Esophagus mucosa (tissue), 1 donor: ENCODE data around the gene OR2AK2. TPM values are rescaled to one million over a fixed set of nuclear protein-coding genes. Genes with fewer than 3 reads are reported as not detected.
A peak's percentile ranks its signal among the peaks of the same experiment; 100 is the strongest.

Source experiments
- ATAC-seq: fragments of 200-7000 bp; cut with Tn5 transposase; one replicate; pipeline ENCODE4 v1.9.1; 2020
- total RNA-seq: library from RNA; stranded (reverse); gene quantifications from one replicate; pipeline ENCODE4 v1.2.4, GENCODE V29; 2023
- donor health status: DM: yes; HTN: yes; CAD: no.

The OR2AK2 gene, protein sequence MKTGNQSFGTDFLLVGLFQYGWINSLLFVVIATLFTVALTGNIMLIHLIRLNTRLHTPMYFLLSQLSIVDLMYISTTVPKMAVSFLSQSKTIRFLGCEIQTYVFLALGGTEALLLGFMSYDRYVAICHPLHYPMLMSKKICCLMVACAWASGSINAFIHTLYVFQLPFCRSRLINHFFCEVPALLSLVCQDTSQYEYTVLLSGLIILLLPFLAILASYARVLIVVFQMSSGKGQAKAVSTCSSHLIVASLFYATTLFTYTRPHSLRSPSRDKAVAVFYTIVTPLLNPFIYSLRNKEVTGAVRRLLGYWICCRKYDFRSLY
- not detected for total RNA-seq

DNA sequence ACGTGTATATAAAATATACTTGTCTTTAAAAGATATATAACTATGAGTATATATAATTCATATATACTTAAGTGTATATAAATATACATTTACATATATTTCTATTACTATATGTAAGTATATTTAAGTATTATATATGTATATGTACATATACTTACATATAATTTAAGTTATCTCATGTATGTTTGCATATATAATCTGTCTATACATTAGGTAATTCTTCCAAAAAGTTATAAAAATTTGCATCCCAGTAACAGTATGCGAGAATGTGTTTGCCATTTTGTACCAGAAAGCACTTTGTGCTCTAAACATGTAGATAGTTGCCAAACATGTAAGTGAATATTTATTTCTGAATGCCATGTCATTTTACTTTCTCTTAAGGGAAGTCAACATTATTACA, at the start of gene OR2AK2:
TSS of gene OR2AK2 (plus strand) at position 301 of the 400 bp plus-strand sequence. CDS start 144 bp downstream, outside the sequence.
- ATAC-seq: no peak

DNA sequence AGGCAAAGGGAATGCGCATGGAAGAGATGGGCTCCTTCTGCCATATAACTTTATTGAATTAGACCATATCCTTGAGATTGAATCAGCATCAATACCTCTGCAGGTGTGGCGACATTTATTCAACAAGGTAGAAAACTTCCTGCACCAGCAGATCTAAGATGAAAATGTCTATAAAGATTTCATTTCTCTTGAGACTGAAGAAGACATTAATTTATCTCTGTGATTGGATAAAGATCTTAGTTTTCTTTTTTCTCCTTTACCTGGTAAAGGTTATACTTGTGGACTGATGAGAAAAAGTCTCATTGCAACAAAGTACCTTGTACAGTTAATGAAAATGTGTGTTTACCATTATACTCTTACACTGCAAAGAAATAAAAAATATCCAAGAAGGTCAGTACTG, 45.1 kb upstream of the OR2AK2 start, which contains the start of gene OR2T8:
TSS of gene OR2T8 (plus strand) at position 301 of the 400 bp plus-strand sequence. CDS start 766 bp downstream, outside the sequence.
- no peak for ATAC-seq

DNA sequence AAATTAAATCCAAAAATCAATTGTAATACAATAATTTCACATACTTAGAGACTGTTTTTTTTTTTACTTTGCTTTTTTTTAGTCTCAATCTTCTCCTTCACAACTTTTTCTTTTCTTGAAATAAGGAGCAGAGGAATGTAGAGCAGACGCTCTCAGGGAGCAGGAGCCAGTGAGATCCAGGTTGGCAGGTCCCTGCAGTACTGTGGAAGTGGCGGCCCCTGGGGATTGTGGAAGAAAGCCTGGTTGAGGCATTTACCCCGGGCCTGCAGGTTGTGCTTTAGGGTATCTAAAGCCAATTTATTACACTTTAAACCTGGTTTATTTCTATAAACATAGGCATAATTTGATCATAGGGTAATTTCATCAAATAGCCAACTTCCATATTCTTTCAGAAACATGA, 41.1 kb upstream of the OR2AK2 start:
- ATAC-seq: no peak

DNA sequence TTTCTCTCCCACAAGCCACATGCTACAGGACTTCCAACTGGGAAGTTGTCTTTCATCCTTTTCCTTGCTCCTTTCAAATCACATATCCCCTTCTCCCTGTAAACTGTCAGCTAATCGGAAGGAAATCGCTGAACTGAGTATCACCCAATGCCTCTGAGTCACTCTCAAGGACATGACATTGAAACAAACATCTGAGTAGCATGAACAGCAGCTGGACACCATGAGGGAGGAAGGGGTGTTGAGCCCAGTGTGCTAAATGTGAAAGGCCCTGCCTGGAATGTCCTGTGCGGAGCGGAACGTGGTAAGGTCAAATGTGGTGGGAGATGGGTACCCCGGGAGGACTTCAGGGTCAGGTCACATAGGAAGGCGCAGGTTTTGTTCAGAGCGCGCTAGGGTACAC, 40.2 kb upstream of the OR2AK2 start, which contains the start of gene OR2AJ1:
TSS of gene OR2AJ1 (plus strand) at position 22 of the 400 bp plus-strand sequence. CDS start 8,880 bp downstream, outside the sequence.
- ATAC-seq: no peak

DNA sequence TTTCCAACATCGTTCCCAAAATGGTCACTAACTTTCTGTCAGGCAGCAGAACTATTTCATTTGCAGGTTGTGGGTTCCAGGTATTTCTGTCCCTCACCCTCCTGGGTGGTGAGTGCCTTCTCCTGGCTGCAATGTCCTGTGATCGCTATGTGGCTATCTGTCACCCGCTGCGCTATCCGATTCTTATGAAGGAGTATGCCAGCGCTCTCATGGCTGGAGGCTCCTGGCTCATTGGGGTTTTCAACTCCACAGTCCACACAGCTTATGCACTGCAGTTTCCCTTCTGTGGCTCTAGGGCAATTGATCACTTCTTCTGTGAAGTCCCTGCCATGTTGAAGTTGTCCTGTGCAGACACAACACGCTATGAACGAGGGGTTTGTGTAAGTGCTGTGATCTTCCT, 31.0 kb upstream of the OR2AK2 start:
- ATAC-seq: no peak

DNA sequence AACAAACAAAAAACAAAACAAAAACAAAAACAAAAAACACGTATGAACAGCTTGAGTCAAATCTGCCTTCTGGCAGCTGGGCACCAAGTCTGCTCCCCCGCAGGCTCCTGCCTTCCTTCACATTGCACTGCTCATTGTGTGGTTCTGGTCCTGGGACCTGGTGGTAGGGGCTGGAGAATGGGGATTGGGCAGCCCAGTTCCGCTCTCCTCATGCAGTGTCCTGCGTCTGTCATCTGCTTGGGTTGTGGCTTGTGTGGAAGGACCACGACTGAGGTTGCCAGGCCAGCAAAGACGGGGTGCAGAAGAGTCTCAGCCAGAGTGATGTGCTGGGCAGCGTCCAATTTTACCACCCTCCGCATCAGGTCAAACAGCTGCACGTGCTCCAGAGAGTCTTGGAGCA, 29.3 kb upstream of the OR2AK2 start:
- no peak for ATAC-seq

DNA sequence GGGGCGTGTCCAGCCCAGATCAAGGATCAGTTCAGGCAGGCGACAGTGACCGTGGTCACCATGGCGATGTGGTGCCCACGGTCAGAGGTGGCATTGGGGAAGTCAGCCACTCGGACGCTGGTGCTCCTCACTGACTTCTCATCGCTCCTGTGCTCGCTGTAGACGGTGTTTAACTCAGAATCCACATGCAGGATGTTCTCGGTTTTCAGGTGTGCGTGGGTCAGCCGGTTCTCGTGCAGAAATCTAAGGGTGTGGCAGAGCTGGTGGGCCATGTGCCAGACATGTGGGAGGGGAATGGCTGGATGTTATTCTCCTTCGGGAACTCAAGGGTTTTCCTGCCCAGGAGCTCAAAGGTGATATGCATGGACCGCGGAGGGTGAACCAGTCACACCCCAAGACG, 28.6 kb upstream of the OR2AK2 start:
- no peak for ATAC-seq

DNA sequence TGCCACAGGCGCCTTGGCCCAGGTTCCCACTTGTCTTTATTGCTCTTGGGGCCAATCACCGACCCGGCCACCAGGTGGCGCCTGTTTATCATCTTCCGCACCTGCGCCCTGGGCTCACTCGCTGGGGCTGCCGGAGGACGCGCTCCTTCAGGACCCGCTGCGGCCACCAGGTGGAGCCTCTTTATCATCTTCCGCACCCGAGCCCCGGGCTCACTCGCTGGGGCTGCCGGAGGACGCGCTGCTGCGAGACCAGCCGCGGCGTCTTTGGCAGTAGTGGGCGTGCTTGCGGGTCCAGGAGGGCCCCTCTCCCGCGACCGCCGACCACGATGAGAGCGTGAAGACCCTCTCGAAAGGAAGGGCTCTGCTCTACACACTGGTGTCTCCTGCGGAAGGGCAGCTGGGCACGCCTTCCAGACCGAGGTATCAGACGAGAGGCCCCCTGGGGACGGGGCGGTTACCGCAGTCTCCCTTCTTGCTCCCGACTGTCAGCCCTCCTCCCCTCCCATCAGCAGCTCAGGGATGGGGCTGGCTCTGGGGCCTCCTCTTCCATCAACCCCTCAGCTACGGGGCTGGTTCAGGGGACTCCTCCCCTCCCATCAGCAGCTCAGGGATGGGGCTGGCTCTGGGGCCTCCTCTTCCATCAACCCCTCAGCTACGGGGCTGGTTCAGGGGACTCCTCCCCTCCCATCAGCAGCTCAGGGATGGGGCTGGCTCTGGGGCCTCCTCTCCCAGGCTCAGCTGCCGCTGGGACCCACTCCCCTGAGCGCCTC, 27.9 kb upstream of the OR2AK2 start:
- ATAC-seq: peak; percentile 84

DNA sequence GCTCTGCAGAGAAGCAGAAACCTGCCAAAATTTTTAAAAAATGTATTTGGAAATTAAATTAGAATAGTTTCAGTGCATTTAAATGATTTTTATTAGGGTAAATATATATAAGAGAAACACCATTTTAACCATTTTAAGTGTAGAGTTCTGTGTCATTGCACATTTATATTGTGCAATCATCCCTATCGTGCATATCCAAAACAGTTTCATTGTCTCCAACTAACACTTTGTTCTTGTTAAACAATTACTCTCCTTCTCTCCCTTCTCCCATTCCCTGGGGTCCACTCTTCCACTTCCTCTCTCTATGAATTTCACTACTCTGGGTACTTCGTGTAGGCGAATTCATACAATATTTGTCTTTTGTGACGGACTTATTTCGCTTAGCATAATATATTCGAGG, 22.4 kb upstream of the OR2AK2 start:
- no peak for ATAC-seq

DNA sequence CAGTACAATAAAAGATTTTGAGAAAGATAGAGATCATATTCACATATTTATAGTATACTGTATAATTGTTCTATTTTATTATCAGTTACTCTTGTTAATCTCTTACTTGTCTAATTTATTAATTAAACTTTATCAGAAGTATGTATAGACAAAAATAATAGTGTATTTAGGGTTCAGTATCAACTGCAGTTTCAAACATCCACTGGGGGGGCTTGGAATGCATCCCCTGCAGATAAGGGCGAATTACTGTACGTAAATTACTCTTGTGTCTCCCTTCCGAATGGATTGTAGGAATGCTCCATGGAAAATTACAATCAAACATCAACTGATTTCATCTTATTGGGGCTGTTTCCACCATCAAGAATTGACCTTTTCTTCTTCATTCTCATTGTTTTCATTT, 16.5 kb upstream of the OR2AK2 start, which contains the start of gene OR2L8:
TSS of gene OR2L8 (plus strand) at position 301 of the 400 bp plus-strand sequence. CDS start at position 301, 0 bp downstream.
- no peak for ATAC-seq

DNA sequence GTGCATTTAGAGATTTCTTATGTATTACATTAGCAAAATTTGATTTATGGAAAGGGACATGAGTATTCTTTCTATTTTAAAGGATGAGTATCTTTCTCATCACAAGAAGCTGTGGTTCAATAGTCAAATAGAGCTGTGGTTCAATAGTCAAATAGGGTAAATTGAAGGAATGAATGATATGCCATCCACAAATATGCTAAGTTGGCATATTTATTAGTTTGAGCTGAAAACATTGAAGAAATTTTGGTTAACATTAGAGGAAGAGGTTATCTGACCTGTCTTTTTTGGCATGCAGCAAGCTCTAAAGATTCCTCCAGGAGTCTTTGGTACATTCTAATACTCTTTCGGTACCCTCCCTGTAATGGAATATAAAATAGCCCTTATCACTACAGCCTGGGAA, 11.6 kb upstream of the OR2AK2 start:
- no peak for ATAC-seq

DNA sequence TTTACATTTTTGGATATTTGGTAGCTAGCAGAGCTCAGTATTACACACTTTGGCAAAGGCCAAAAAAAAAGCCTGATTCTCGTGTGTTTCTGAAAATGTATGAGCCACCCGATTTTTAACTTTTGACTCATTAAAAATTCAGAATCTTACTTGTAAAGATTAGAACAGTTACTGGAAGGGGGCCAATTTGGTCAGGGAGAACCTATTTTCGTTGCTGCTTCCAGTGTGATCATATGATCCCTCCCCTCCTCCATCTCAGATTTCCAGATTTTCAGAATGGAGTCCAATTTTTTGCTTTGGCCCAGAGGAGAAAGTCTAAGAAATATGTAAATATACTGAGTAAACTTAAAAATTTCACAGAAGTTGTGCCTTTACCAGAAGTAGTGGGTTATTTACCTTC, 3.2 kb upstream of the OR2AK2 start:
- no peak for ATAC-seq

DNA sequence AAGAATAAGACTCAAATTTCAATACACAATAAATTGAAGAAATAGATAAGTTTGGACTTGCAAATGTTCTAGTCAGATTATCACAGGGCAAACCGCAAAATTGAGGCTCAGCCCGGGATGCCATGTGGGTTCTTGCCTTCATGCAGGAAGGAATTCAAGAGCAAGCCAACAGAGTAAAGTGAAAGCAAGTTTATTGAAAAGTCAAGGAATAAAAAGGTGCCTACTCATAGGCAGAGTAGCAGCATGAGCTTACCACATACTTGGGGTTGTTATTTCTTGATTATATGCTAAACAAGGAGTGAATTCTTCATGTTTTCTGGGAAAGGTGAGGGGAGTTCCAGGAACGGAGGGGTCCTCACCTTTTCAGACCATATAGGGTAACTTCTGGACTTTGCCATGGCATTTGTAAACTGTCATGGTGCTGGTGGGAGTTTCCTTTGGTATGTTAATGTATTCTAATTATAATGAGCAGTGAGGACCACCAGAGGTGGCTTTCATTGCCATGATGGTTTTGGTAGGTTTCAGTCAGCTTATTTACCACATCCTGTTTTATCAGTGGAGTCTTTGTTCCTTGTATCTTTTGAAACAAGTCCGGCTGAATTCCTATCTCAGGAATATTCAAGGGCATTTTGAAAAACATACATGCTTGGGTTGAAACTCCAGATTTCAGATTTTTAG, 2.0 kb upstream of the OR2AK2 start:
- ATAC-seq: no peak

DNA sequence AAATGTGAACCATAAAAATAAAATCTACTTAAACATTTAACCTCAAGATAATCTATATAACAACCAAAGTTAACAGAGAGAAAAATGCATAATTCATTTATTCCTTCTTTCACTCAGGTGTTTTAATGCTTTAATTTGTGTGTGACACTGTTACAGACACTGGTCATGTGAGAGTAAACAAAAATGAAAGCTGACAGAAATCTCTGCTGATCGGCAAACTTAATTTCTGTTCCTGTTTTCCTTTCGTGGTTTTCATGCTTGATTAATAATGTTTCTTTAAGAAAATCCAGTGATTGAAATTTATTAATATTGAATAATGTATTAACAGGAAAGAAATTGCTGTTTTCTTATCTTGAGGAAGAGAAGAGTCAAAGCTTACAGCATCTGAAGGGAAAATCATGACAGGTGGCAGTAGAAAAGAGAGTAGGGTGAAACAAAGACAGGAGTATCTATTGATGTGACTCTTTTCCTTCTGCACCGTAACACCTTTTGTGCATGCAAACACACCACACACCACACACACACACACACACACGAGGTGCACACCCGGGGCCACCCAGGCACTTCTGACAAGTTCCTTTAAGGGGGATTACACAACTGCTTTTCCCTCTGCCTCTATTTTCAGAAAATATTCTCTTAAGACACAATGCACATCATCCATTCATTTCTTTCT, 1.6 kb downstream of the OR2AK2 start:
- ATAC-seq: no peak

DNA sequence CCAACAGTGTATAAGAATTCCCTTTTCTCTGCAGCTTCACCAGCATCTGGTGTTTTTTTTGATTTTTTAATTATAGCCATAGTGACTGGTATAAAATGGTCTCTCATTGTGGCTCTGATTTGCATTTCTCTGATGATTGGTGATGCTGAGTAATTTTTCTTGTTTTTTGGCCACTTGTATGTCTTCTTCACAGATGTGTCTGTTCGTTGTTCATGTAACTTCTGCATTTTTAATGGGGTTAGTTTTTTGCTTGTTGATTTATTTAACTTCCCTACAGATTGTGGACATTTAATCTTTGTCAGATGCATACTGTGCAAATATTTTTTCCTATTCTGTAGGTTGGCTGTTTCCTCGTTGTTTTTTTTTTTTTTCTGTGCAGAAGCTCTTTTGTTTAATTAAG, 28.0 kb downstream of the OR2AK2 start:
- no peak for ATAC-seq

DNA sequence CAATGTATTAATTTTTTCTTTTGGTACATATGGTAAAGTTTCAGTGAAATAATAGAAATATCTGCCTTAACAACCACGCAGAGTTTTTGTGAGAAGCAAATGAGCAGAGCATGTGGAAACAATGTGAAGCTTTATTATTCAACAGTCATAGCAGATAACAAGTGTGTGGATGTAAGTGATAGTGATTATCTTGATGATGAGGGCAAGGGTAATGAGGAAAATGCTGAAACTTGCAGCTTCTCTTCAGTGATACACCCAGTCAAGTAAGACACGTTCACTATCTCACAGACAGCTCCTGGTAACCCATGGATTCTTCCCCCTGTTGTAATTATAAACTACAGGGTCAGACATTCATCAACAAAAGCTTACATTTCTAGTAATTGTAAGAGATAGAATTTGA, 33.8 kb downstream of the OR2AK2 start:
- no peak for ATAC-seq

DNA sequence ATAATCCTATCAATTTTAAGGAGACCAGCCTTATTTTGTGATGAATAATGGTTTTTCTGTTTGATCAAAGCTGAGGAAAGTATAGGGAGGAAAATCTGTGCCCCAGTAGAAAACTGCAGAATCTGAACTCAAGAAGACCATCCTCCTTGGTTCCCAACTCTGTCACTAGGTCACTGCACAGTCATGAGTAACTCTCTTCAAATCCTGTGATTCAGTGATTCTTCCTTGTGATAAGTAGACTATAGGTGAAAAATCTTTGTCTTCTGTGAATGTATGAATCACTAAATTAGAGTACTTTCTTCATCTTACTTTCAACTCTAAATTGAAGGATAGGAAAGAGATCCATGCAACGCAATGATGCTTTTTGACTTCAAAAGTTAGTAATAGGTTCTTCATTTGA, 35.1 kb downstream of the OR2AK2 start:
- no peak for ATAC-seq

DNA sequence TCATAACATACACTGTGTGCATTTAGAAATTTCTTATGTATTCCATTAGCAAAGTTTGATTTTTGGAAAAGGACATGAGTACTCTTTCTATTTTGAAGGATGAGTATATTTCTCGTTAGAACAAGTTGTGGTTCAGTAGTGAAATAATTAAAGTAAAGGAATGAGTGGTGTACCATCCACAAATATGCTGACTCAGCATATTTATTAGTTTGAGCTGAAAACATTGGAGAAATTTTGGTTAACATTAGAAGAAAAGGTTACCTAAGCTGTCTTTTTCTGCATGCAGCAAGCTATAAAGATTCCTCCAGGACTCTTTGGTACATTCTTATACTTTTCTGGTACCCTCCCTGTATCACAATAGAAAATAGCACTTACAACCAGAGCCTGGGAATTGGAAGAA, 42.7 kb downstream of the OR2AK2 start:
- ATAC-seq: no peak

DNA sequence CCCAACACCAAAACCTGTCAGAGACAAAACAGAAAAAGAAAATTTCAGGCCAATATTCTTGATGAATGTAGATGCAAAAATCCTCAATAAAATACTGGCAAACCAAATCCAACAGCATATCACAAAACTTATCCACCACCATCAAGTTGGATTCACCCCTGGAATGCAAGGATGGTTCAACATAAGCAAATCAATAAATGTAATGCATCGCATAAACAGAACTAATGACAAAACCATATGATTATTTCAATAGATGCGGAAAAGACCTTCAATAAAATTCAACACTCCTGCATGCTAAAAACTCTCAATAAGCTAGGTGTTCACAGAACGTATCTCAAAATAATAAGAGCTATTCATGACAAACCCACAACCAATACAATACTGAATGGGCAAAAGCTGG, 44.6 kb downstream of the OR2AK2 start:
- ATAC-seq: no peak

DNA sequence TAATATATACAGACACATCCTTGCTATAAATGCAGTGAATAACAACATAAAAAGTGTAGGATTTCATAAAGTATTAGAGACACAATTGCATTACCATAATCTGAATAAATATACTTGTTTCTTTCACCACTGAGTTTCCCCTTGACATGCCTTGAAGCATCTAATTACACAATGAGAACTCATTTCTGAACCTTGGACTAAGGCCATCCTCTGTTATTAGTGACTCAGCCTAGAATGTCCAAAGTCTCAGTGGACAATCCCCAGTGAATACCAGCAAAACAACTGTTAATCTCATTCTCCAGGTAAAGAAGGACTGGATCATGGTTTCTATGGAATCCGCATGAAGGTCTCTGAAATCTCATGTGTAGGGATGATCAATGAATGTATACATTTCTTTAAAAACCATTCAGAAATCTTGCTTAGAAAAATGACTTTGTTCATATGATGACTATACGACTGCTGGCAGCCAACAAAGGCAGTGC, 48.2 kb downstream of the OR2AK2 start, which contains the start of gene OR2L5:
TSS of gene OR2L5 (plus strand) at position 432 of the 482 bp plus-strand sequence. CDS start 8,288 bp downstream, outside the sequence.
- no peak for ATAC-seq

DNA sequence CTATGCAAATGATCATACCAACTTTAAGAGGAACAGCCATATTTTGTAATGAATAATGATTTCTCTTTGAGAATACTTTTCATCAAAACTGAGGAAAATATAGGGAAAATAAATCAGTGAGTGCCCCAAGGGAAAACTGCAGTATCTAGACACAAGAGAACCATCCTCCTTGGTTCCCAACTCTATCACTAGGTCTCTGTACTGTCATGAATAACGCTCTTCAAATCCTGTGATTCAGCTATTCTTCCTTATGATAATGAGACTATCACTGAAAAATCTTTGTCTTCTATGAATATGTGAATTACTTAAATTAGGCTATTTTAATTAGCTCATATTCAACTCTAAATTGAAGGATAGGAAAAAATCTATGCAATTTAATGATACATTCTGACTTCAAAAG, 50.8 kb downstream of the OR2AK2 start:
- ATAC-seq: no peak
